HEK293 (cell line): ENCODE results near the gene MAP4K2.
A peak's percentile ranks its signal among the peaks of the same experiment; 100 is the strongest.

Experiments
- CTCF ChIA-PET: fragments of 350-600 bp; formaldehyde crosslinking; extraction: SDS; loops from one replicate; lab custom pipeline; 2021; ENCODE audit warnings: antibody characterized with exemption; lab: Yijun Ruan, JAX
- POLR2A ChIA-PET: fragments of 300-600 bp; formaldehyde crosslinking; extraction: SDS; loops from one replicate; lab custom pipeline; 2020; ENCODE audit warnings: antibody characterized with exemption, inconsistent platforms; lab: Yijun Ruan, JAX
- H3K27ac ChIP-seq: fragments of 200-500 bp; sonication (Bioruptor generic); 2 replicates; pipeline ENCODE4 v1.5.1; 2014; ENCODE audit warnings: low read depth, low read length, control low read depth, inconsistent platforms; ENCODE audit errors: extremely low read depth
- H3K36me3 ChIP-seq, 2 experiments: fragments of 200-500 bp in 1 of 2; sonication (Bioruptor generic) in 1 of 2; 1 replicate in 1 of 2; 2 replicates in 1 of 2; pipeline ENCODE4 v1.5.1; 2014 to 2017; ENCODE audit warnings: inconsistent platforms in 2 of 2, low read length in 2 of 2; ENCODE audit not compliant: control insufficient read depth in 2 of 2, insufficient read depth in 1 of 2
- H3K4me1 ChIP-seq: fragments of 200-500 bp; sonication (Bioruptor generic); 2 replicates; pipeline ENCODE4 v1.5.1; 2014; ENCODE audit warnings: mild to moderate bottlenecking, low read length, inconsistent platforms; ENCODE audit not compliant: control insufficient read depth, insufficient read depth
- H3K4me3 ChIP-seq: 2 replicates; pipeline ENCODE4 v1.5.1; 2011; ENCODE audit warnings: low read depth, mild to moderate bottlenecking, control low read depth, low read length, moderate library complexity
- H3K9me3 ChIP-seq: fragments of 200-500 bp; sonication (Bioruptor generic); 2 replicates; pipeline ENCODE4 v1.5.1; 2014; ENCODE audit warnings: low read depth, low read length, inconsistent platforms; ENCODE audit not compliant: control insufficient read depth, insufficient read depth
- BCL11A ChIP-seq: fragments of 450-650 bp; formaldehyde crosslinking; IDR thresholded peaks from 2 replicates; pipeline ENCODE4 v1.5.1; 2016; ENCODE audit warnings: low read depth, missing biosample characterization, missing genetic modification characterization
- BCL6B ChIP-seq: fragments of 450-650 bp; formaldehyde crosslinking; IDR thresholded peaks from 2 replicates; pipeline ENCODE4 v1.5.1; 2017; ENCODE audit warnings: missing biosample characterization, missing genetic modification characterization
- GLI2 ChIP-seq: fragments of 450-650 bp; formaldehyde crosslinking; IDR thresholded peaks from 2 replicates; pipeline ENCODE4; 2017; ENCODE audit warnings: missing biosample characterization, missing genetic modification characterization, low read depth, borderline replicate concordance
- GLIS2 ChIP-seq: fragments of 450-650 bp; formaldehyde crosslinking; IDR thresholded peaks from 2 replicates; pipeline ENCODE4 v1.5.1; 2016; ENCODE audit warnings: missing biosample characterization, missing genetic modification characterization
- HIC1 ChIP-seq: fragments of 450-650 bp; formaldehyde crosslinking; IDR thresholded peaks from 2 replicates; pipeline ENCODE4 v1.5.1; 2016; ENCODE audit warnings: missing biosample characterization, missing genetic modification characterization
- KLF9 ChIP-seq: fragments of 450-650 bp; formaldehyde crosslinking; IDR thresholded peaks from 2 replicates; pipeline ENCODE4 v1.5.1; 2016; ENCODE audit warnings: missing biosample characterization, missing genetic modification characterization, low read depth
- SETDB1 ChIP-seq: IDR thresholded peaks from one replicate; pipeline ENCODE4 v1.6.1; 2017; ENCODE audit warnings: mild to moderate bottlenecking, low read length, moderate library complexity, mixed read lengths; ENCODE audit not compliant: insufficient read length
- SP2 ChIP-seq: fragments of 450-650 bp; formaldehyde crosslinking; IDR thresholded peaks from 2 replicates; pipeline ENCODE4 v1.5.1; 2016; ENCODE audit warnings: missing biosample characterization, missing genetic modification characterization
- TSHZ1 ChIP-seq: fragments of 450-650 bp; formaldehyde crosslinking; IDR thresholded peaks from 2 replicates; pipeline ENCODE4 v1.5.1; 2016; ENCODE audit warnings: missing biosample characterization, missing genetic modification characterization, borderline replicate concordance
- ZBTB10 ChIP-seq: fragments of 450-650 bp; formaldehyde crosslinking; IDR thresholded peaks from 2 replicates; pipeline ENCODE4 v1.5.1; 2016; ENCODE audit warnings: missing biosample characterization, missing genetic modification characterization
- ZBTB17 ChIP-seq: fragments of 450-650 bp; formaldehyde crosslinking; IDR thresholded peaks from 2 replicates; pipeline ENCODE4 v1.5.1; 2016; ENCODE audit warnings: missing biosample characterization, missing genetic modification characterization
- ZNF266 ChIP-seq: fragments of 450-650 bp; formaldehyde crosslinking; IDR thresholded peaks from 2 replicates; pipeline ENCODE4 v1.5.1; 2016; ENCODE audit warnings: missing biosample characterization, missing genetic modification characterization, low read depth
- ZNF292 ChIP-seq: fragments of 450-650 bp; formaldehyde crosslinking; IDR thresholded peaks from 2 replicates; pipeline ENCODE4 v1.5.1; 2016; ENCODE audit warnings: low read depth, missing biosample characterization, missing genetic modification characterization, borderline replicate concordance
- ZNF394 ChIP-seq: fragments of 450-650 bp; formaldehyde crosslinking; IDR thresholded peaks from 2 replicates; pipeline ENCODE4 v1.5.1; 2016; ENCODE audit warnings: missing biosample characterization, missing genetic modification characterization, mild to moderate bottlenecking, moderate library complexity, borderline replicate concordance
- ZNF600 ChIP-seq: fragments of 450-650 bp; formaldehyde crosslinking; IDR thresholded peaks from 2 replicates; pipeline ENCODE4 v1.5.1; 2016; ENCODE audit warnings: missing biosample characterization, missing genetic modification characterization
- ZNF670 ChIP-seq: fragments of 450-650 bp; formaldehyde crosslinking; IDR thresholded peaks from 2 replicates; pipeline ENCODE4 v1.5.1; 2016; ENCODE audit warnings: missing biosample characterization, missing genetic modification characterization, low read depth
- ZNF692 ChIP-seq: fragments of 450-650 bp; formaldehyde crosslinking; IDR thresholded peaks from 2 replicates; pipeline ENCODE4 v1.5.1; 2016; ENCODE audit warnings: missing biosample characterization, missing genetic modification characterization
- ZNF776 ChIP-seq: fragments of 450-650 bp; formaldehyde crosslinking; IDR thresholded peaks from 2 replicates; pipeline ENCODE4 v1.5.0; 2017; ENCODE audit warnings: missing biosample characterization, missing genetic modification characterization, borderline replicate concordance

MAP4K2 gene

GRCh38 chr11:64777449-64778222, 25.4 kb downstream of the MAP4K2 start (continued):
- TF ChIP-seq HIC1 (tag by site-specific recombination) (no peak), ZNF394 (tag by site-specific recombination) (no peak), GLI2 (tag by site-specific recombination) (no peak), GLIS2 (tag by site-specific recombination) (peak; percentile 20; the same call in 1 of the 2 replicates), ZNF600 (tag by site-specific recombination) (no peak), ZBTB17 (tag by site-specific recombination) (0 out of 2 replicates have a peak, but pooled peaks have one; percentile 9), BCL11A (tag by site-specific recombination) (no peak), SETDB1 (no peak), ZNF692 (peak; percentile 89), SP2 (peak; percentile 16; the same call in 1 of the 2 replicates), ZBTB10 (tag by site-specific recombination) (no peak), ZNF670 (tag by site-specific recombination) (no peak)
- TF ChIP-seq, all 188 proteins: peak for 8

- TF ChIP-seq ZBTB17 (tag by site-specific recombination) (0 out of 2 replicates have a peak, but pooled peaks have one; percentile 23), ZNF292 (tag by site-specific recombination) (no peak)
- TF ChIP-seq, all 188 proteins: peak for 1
- no peak overlapping the region for H3K27ac ChIP-seq
- no peaks in the 10 kb centered on the region for H3K9me3 ChIP-seq
- no peaks in the 10 kb centered on the region for H3K4me1 ChIP-seq
- ChIA-PET POLR2A (interaction anchor here (0.6 to 2.0 kb wide), 3 partner anchors 13 to 369 kb away, joined by 3 to 16 read pairs (median 6); partner anchors contain the start of gene PYGM), CTCF (interaction anchor here (0.6 to 2.8 kb wide), 4 partner anchors 9 to 54 kb away, joined by 3 to 13 read pairs (median 5); partner anchors contain the start of gene RASGRP2)
- H3K4me3 ChIP-seq: peak overlapping the region; percentile 96
- peaks cover 37 to 61% of the 10 kb centered on the region in 2 experiments for H3K36me3 ChIP-seq
These were observed 26.1 kb downstream of the MAP4K2 start for GRCh38 chr11:64776875-64777274.

GRCh38 chr11:64776425-64776824, 26.6 kb downstream of the MAP4K2 start:
- Histone ChIP-seq H3K27ac (no peak overlapping the region), H3K4me3 (peak overlapping the region; percentile 96), H3K4me1 (no peaks in the 10 kb centered on the region), H3K9me3 (no peaks in the 10 kb centered on the region), H3K36me3 (peaks cover 39 to 65% of the 10 kb centered on the region in 2 experiments)
- ChIA-PET POLR2A (interaction anchor here (0.6 to 2.0 kb wide), 3 partner anchors 12 to 369 kb away, joined by 3 to 16 read pairs (median 6); partner anchors contain the start of gene PYGM), CTCF (interaction anchor here (0.5 to 2.8 kb wide), 4 partner anchors 9 to 1596 kb away, joined by 3 to 13 read pairs (median 6); no protein-coding TSS in a partner anchor)
- TF ChIP-seq ZNF776: no peak
- TF ChIP-seq ZNF266 (tag by site-specific recombination): no peak
- TF ChIP-seq TSHZ1 (tag by site-specific recombination): no peak
- TF ChIP-seq BCL6B (tag by site-specific recombination): no peak
- no peak for TF ChIP-seq KLF9 (tag by site-specific recombination)
